H1 (cell line): Measurements from ENCODE around the gene PTPRG.

ENCODE experiments used
- ATF2 ChIP-seq: IDR thresholded peaks from 2 replicates; pipeline ENCODE4 v1.6.1; 2012; ENCODE audit warnings: low read length, inconsistent platforms
- ATF3 ChIP-seq: IDR thresholded peaks from 2 replicates; pipeline ENCODE4 v1.6.1; 2011; ENCODE audit warnings: low read depth, mild to moderate bottlenecking, low read length; ENCODE audit not compliant: insufficient read depth
- EGR1 ChIP-seq: IDR thresholded peaks from 2 replicates; pipeline ENCODE4 v1.6.1; 2011; ENCODE audit warnings: low read depth, low read length, borderline replicate concordance
- EP300 ChIP-seq, 2 experiments: IDR thresholded peaks; 1 replicate in 1 of 2; 2 replicates in 1 of 2; pipeline ENCODE4 v1.6.1; 2011 to 2012; ENCODE audit warnings: low read depth in 2 of 2, low read length in 2 of 2, mild to moderate bottlenecking in 2 of 2, borderline replicate concordance in 1 of 2, inconsistent platforms in 1 of 2, moderate library complexity in 1 of 2
- EZH2 ChIP-seq: fragments of 200-600 bp; sonication (generic); IDR thresholded peaks from 2 replicates; pipeline ENCODE4 v1.7.1; 2012; ENCODE audit warnings: low read depth, mild to moderate bottlenecking, moderate library complexity, low read length, inconsistent platforms; ENCODE audit not compliant: severe bottlenecking
- GABPA ChIP-seq: IDR thresholded peaks from 2 replicates; pipeline ENCODE4 v1.6.1; 2011; ENCODE audit warnings: mild to moderate bottlenecking, low read length, moderate library complexity, borderline replicate concordance; ENCODE audit not compliant: insufficient read depth
- POLR2A ChIP-seq, 2 experiments: IDR thresholded peaks; 1 replicate in 1 of 2; 2 replicates in 1 of 2; pipeline ENCODE4 v1.6.1; 2011; ENCODE audit warnings: low read depth in 2 of 2, low read length in 2 of 2, mild to moderate bottlenecking in 2 of 2; ENCODE audit errors: control extremely low read depth in 1 of 2
- POLR2AphosphoS5 ChIP-seq: IDR thresholded peaks from 2 replicates; pipeline ENCODE4 v1.6.1; 2011; ENCODE audit warnings: low read depth, low read length
- RAD21 ChIP-seq, 2 experiments: IDR thresholded peaks in 1 of 2; conservative IDR thresholded peaks in 1 of 2; 2 replicates each; pipeline ENCODE4 v1.6.1; 2011; ENCODE audit warnings: low read depth in 2 of 2, low read length in 2 of 2, improper control_type of control experiment in 1 of 2, inconsistent platforms in 1 of 2, mild to moderate bottlenecking in 1 of 2, moderate library complexity in 1 of 2
- RNF2 ChIP-seq: fragments of 200-900, 300-1000 bp; sonication (generic); IDR thresholded peaks from 2 replicates; pipeline ENCODE4 v1.7.1; 2016; ENCODE audit warnings: borderline replicate concordance, low read depth, mild to moderate bottlenecking, antibody characterized with exemption, low read length; ENCODE audit not compliant: poor library complexity, severe bottlenecking; ENCODE audit errors: missing control alignments
- RXRA ChIP-seq: IDR thresholded peaks from 2 replicates; pipeline ENCODE4 v1.6.1; 2011; ENCODE audit warnings: low read depth, mild to moderate bottlenecking, low read length, moderate library complexity; ENCODE audit not compliant: insufficient read depth
- SP2 ChIP-seq: IDR thresholded peaks from 2 replicates; pipeline ENCODE4 v1.6.1; 2012; ENCODE audit warnings: mild to moderate bottlenecking, low read length, inconsistent platforms
- SRF ChIP-seq: IDR thresholded peaks from 2 replicates; pipeline ENCODE4 v1.6.1; 2011; ENCODE audit warnings: mild to moderate bottlenecking, low read depth, low read length, moderate library complexity
- TF ChIP-seq, protein P1 (sequence below), 3 experiments: IDR thresholded peaks; 1 replicate in 2 of 3; 2 replicates in 1 of 3; pipeline versions ENCODE4 v1.5.1 to v1.6.1; 2011; ENCODE audit warnings: low read length in 3 of 3, mild to moderate bottlenecking in 3 of 3, inconsistent platforms in 2 of 3, low read depth in 1 of 3, moderate library complexity in 1 of 3; ENCODE audit not compliant: insufficient read depth in 1 of 3; ENCODE audit errors: control extremely low read depth in 1 of 3

- TF ChIP-seq, protein P1, sequence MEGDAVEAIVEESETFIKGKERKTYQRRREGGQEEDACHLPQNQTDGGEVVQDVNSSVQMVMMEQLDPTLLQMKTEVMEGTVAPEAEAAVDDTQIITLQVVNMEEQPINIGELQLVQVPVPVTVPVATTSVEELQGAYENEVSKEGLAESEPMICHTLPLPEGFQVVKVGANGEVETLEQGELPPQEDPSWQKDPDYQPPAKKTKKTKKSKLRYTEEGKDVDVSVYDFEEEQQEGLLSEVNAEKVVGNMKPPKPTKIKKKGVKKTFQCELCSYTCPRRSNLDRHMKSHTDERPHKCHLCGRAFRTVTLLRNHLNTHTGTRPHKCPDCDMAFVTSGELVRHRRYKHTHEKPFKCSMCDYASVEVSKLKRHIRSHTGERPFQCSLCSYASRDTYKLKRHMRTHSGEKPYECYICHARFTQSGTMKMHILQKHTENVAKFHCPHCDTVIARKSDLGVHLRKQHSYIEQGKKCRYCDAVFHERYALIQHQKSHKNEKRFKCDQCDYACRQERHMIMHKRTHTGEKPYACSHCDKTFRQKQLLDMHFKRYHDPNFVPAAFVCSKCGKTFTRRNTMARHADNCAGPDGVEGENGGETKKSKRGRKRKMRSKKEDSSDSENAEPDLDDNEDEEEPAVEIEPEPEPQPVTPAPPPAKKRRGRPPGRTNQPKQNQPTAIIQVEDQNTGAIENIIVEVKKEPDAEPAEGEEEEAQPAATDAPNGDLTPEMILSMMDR (IDR thresholded peaks at IDR 0.05; ENCODE audit: control extremely low read depth in 1 of 3, insufficient read depth in 1 of 3, low read depth in 1 of 3, low read length in 3 of 3): no peak
- TF ChIP-seq EP300 (IDR thresholded peaks at IDR 0.05; ENCODE audit: borderline replicate concordance in 1 of 2, low read depth in 2 of 2, low read length in 2 of 2) (no peak), POLR2AphosphoS5 (no peak), SP2 (no peak), EZH2 (no peak), GABPA (no peak), ATF2 (no peak), EGR1 (no peak), SRF (no peak), RAD21 (IDR thresholded peaks at IDR 0.05 in 1 of 2, conservative IDR thresholded peaks at IDR 0.05 in 1 of 2; ENCODE audit: low read depth in 2 of 2, low read length in 2 of 2) (no peak), RNF2 (no peak), POLR2A (IDR thresholded peaks at IDR 0.05; ENCODE audit: control extremely low read depth in 1 of 2, low read depth in 2 of 2, low read length in 2 of 2) (no peak), ATF3 (no peak), RXRA (no peak)
Measured at GRCh38 chr3:61808999-61809398, 247.6 kb downstream of the PTPRG start.
